Testis (tissue), 3 donors: ENCODE results near the gene EIF1. TPM values are rescaled to one million over a fixed set of nuclear protein-coding genes. Genes with fewer than 3 reads are reported as not detected.
"Not testable (repeated sequence)": the region's sequence is repeated elsewhere in the genome, so short reads cannot be mapped to it uniquely, and the experiment has no call there.

Experiments
- DNase-seq: peaks from one replicate; pipeline ENCODE4 v3.0.0-alpha.2; 2019
- H3K27ac ChIP-seq, 2 donors: fragments of 200-600 bp; sonication (generic); one replicate each; pipeline ENCODE4 v1.5.1; 2019
- H3K27me3 ChIP-seq: fragments of 200-600 bp; sonication (generic); one replicate; pipeline ENCODE4 v1.5.1; 2019
- H3K36me3 ChIP-seq: fragments of 200-600 bp; sonication (generic); one replicate; pipeline ENCODE4 v1.5.1; 2017; ENCODE audit warnings: low read depth; ENCODE audit errors: missing control alignments
- H3K4me1 ChIP-seq: fragments of 200-600 bp; sonication (generic); one replicate; pipeline ENCODE4 v1.5.1; 2019
- H3K4me3 ChIP-seq, 2 donors: fragments of 200-600 bp; sonication (generic); one replicate each; pipeline ENCODE4 v1.5.1; 2017 to 2019
- H3K9me3 ChIP-seq: fragments of 200-600 bp; sonication (generic); one replicate; pipeline ENCODE4 v1.5.1; 2017
- CTCF ChIP-seq, 3 experiments: fragments of 450-650 bp in 2 of 3; fragments of 200-600 bp in 1 of 3; sonication (generic) in 1 of 3; IDR thresholded peaks; one replicate each; pipeline ENCODE4 v1.5.1; 2016 to 2019; ENCODE audit warnings: antibody characterized with exemption in 3 of 3, mild to moderate bottlenecking in 2 of 3, moderate library complexity in 1 of 3
- POLR2A ChIP-seq: fragments of 450-650 bp; IDR thresholded peaks from one replicate; pipeline ENCODE4 v1.6.1; 2017; ENCODE audit warnings: antibody characterized with exemption, mild to moderate bottlenecking, moderate library complexity
- WGBS, 2 donors: methylation state at CpG; one replicate each; pipeline ENCODE4 v1.1.5; 2018; 5-methylcytosine and 5-hydroxymethylcytosine counted together
- intact Hi-C: fragments of 100-400 bp; cut with DNase I; formaldehyde crosslinking; loops from one replicate; pipeline ENCODE4 v1.15.1; 2023; ENCODE audit warnings: low total_unique reads
- polyA plus RNA-seq: library from polyadenylated mRNA; stranded (reverse); fragments of 350-450 nt; fragmentation: Illumina TruSeq; extraction: RNeasy Lipid Tissue Mini Kit (QIAGEN cat#74804); gene quantifications from one replicate; pipeline ENCODE4 v1.2.3, GENCODE V29; 2014; ENCODE audit warnings: low read depth, low replicate concordance; ENCODE audit not compliant: insufficient read depth
- total RNA-seq, 2 donors: library from RNA; depleted of rRNA; stranded (reverse); fragments of >200 nt; gene quantifications; one replicate each; pipeline ENCODE4 v1.2.3, GENCODE V29; 2016

The EIF1 gene
- total and polyA plus RNA-seq, 3 donors from 2014 or later = 274 to 1,078 (median 338) TPM

- no peak overlapping the region for H3K27ac ChIP-seq
- no peaks in the 10 kb centered on the region for H3K27me3 ChIP-seq
- WGBS, 2 donors = 35 to 38% methylated on average over 23 of the region's 23 CpGs
- peaks cover 7% of the 10 kb centered on the region for H3K4me1 ChIP-seq
- H3K4me3 ChIP-seq = peak overlapping the region; percentile 44 to 52
- intact Hi-C loops = no loop called here
- H3K36me3 ChIP-seq = no peaks in the 10 kb centered on the region
- no peaks in the 10 kb centered on the region for H3K9me3 ChIP-seq
- DNase-seq = no peak
- TF ChIP-seq CTCF (IDR thresholded peaks at IDR 0.05) (peak in 1 of 3 experiments; percentile 38), POLR2A (no peak)
Observed at GRCh38 chr17:41667280-41668041, 21.2 kb upstream of the EIF1 start.

GRCh38 chr17:41672153-41672552 is 16.5 kb upstream of the EIF1 start:
- no peaks in the 10 kb centered on the region for H3K9me3 ChIP-seq
- intact Hi-C loops = no loop called here
- TF ChIP-seq POLR2A = no peak
- no peak for DNase-seq
- no peak overlapping the region for H3K4me3 ChIP-seq
- no peaks in the 10 kb centered on the region for H3K27me3 ChIP-seq
- WGBS, 2 donors = 93 to 97% methylated on average over 7 of the region's 7 CpGs
- no peaks in the 10 kb centered on the region for H3K36me3 ChIP-seq
- peaks cover 5% of the 10 kb centered on the region for H3K4me1 ChIP-seq
- H3K27ac ChIP-seq = no peak overlapping the region

GRCh38 chr17:41675157-41676057 is 13.3 kb upstream of the EIF1 start:
- H3K27ac ChIP-seq, H3K4me3 ChIP-seq, H3K9me3 ChIP-seq, intact Hi-C loops, H3K36me3 ChIP-seq, H3K27me3 ChIP-seq, DNase-seq, H3K4me1 ChIP-seq: not testable (repeated sequence)
- 89 to 90% methylated on average over 7 of the region's 7 CpGs for WGBS, 2 donors

GRCh38 chr17:41676058-41676419 is 12.6 kb upstream of the EIF1 start:
- Histone ChIP-seq H3K27me3 (no peaks in the 10 kb centered on the region), H3K9me3 (no peaks in the 10 kb centered on the region), H3K4me1 (no peaks in the 10 kb centered on the region), H3K36me3 (no peaks in the 10 kb centered on the region), H3K4me3 (no peak overlapping the region), H3K27ac (no peak overlapping the region)
- TF ChIP-seq CTCF (IDR thresholded peaks at IDR 0.05) (no peak), POLR2A (no peak)
- 80 to 94% methylated on average over 3 of the region's 3 CpGs for WGBS, 2 donors
- intact Hi-C loops = no loop called here
- DNase-seq = no peak

GRCh38 chr17:41678411-41678906 is 10.2 kb upstream of the EIF1 start:
- TF ChIP-seq POLR2A (no peak), CTCF (IDR thresholded peaks at IDR 0.05) (no peak)
- DNase-seq = no peak
- Histone ChIP-seq H3K4me3 (no peak overlapping the region), H3K27me3 (no peaks in the 10 kb centered on the region), H3K4me1 (no peaks in the 10 kb centered on the region), H3K9me3 (no peaks in the 10 kb centered on the region), H3K27ac (peak overlapping the region in 1 of 2 donors; percentile 59), H3K36me3 (no peaks in the 10 kb centered on the region)
- WGBS, 2 donors = 86% methylated on average over 2 of the region's 2 CpGs
- intact Hi-C loops = no loop called here
